ENCODE measurements around the gene PSMA3. TPM values are rescaled to one million over a fixed set of nuclear protein-coding genes. Genes with fewer than 3 reads are reported as not detected.

PSMA3 gene
- total RNA-seq, 1 donor from 2014 or later: 132 TPM

GRCh38 chr14:58278177-58278576 is 33.5 kb downstream of the PSMA3 start:
- Mint-ChIP-seq H3K4me3 (ENCODE audit: unreplicated experiment) (no peak overlapping the region), H3K27me3 (ENCODE audit: low read depth) (no peaks in the 10 kb centered on the region), H3K4me1 (ENCODE audit: low read depth) (peaks cover 61% of the 10 kb centered on the region), H3K36me3 (ENCODE audit: low read depth) (peaks cover 9% of the 10 kb centered on the region), H3K27ac (ENCODE audit: unreplicated experiment) (no peak overlapping the region), H3K9me3 (ENCODE audit: low read depth) (no peaks in the 10 kb centered on the region)
- DNase-seq (ENCODE audit: low spot score): no peak
- TF ChIP-seq, protein P1, sequence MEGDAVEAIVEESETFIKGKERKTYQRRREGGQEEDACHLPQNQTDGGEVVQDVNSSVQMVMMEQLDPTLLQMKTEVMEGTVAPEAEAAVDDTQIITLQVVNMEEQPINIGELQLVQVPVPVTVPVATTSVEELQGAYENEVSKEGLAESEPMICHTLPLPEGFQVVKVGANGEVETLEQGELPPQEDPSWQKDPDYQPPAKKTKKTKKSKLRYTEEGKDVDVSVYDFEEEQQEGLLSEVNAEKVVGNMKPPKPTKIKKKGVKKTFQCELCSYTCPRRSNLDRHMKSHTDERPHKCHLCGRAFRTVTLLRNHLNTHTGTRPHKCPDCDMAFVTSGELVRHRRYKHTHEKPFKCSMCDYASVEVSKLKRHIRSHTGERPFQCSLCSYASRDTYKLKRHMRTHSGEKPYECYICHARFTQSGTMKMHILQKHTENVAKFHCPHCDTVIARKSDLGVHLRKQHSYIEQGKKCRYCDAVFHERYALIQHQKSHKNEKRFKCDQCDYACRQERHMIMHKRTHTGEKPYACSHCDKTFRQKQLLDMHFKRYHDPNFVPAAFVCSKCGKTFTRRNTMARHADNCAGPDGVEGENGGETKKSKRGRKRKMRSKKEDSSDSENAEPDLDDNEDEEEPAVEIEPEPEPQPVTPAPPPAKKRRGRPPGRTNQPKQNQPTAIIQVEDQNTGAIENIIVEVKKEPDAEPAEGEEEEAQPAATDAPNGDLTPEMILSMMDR (IDR thresholded peaks at IDR 0.05): no peak

- Mint-ChIP-seq H3K27me3 (ENCODE audit: low read depth) (no peaks in the 10 kb centered on the region), H3K27ac (ENCODE audit: unreplicated experiment) (peak overlapping the region; percentile 95), H3K9me3 (ENCODE audit: low read depth) (no peaks in the 10 kb centered on the region), H3K36me3 (ENCODE audit: low read depth) (peaks cover 27% of the 10 kb centered on the region), H3K4me3 (ENCODE audit: unreplicated experiment) (peak overlapping the region; percentile 46), H3K4me1 (ENCODE audit: low read depth) (peaks cover 60% of the 10 kb centered on the region)
- TF ChIP-seq, protein P1 (IDR thresholded peaks at IDR 0.05): no peak
- no peak for DNase-seq (ENCODE audit: low spot score)
Measured at GRCh38 chr14:58280954-58281787, 36.5 kb downstream of the PSMA3 start.

DNA sequence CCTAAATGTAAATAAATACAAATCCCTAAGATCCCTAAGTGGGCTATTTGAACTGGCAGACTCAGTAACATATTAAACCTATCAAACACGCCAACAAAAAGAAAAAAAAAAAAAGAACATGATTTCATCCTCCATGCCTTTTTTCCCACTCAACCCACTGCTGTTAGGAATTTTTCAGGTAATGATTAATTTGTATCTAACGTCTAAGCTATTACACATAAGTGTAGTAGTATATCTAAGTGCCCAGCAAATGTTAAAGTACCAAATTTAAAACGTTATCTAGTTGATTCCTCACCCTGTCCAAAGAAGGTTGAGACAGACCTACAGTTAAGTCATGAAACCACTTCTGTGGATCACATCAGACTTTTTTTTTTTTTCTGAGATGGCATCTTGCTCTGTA is 37.3 kb downstream of the PSMA3 start:
- Mint-ChIP-seq H3K36me3 (ENCODE audit: low read depth) (peaks cover 29% of the 10 kb centered on the region), H3K9me3 (ENCODE audit: low read depth) (no peaks in the 10 kb centered on the region), H3K4me1 (ENCODE audit: low read depth) (peaks cover 53% of the 10 kb centered on the region), H3K27ac (ENCODE audit: unreplicated experiment) (peak overlapping the region; percentile 95), H3K4me3 (ENCODE audit: unreplicated experiment) (peak overlapping the region; percentile 46), H3K27me3 (ENCODE audit: low read depth) (no peaks in the 10 kb centered on the region)
- no peak for DNase-seq (ENCODE audit: low spot score)
- TF ChIP-seq, protein P1 (IDR thresholded peaks at IDR 0.05): no peak

DNA sequence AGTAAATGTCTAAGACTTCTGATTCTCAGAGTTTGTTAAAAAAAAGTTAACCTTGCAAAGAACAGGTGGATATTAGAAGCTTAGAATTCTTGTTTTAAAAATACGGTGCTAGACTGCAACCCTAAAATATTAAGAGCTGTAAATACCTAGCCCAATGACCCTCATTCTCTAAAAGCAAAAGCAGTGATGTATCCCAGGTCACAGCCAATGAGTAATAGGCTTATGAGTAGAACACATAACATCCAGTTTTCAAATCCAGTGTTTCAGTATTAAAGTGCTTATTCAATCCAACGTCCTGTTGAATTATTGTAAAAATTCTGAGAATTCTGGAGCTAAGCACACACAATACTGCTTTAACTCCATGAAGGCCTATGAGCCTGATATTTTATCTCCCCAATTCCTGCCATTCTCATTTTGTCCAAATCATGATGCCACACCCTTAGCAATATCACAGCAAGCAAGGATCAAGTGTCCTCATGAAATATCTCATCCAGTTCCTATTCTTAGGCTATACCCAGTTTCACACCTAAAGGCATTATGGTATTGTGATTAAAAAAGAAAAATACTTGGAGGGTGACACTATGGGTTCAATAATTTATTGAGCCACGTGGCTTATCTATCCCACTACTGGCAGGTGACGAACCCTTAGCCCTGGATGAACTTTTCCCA is 38.4 kb downstream of the PSMA3 start:
- DNase-seq (ENCODE audit: low spot score): no peak
- Mint-ChIP-seq H3K27ac (ENCODE audit: unreplicated experiment) (peak overlapping the region; percentile 70), H3K4me3 (ENCODE audit: unreplicated experiment) (no peak overlapping the region), H3K36me3 (ENCODE audit: low read depth) (peaks cover 34% of the 10 kb centered on the region), H3K4me1 (ENCODE audit: low read depth) (peaks cover 62% of the 10 kb centered on the region), H3K27me3 (ENCODE audit: low read depth) (no peaks in the 10 kb centered on the region), H3K9me3 (ENCODE audit: low read depth) (no peaks in the 10 kb centered on the region)
- TF ChIP-seq, protein P1 (IDR thresholded peaks at IDR 0.05): no peak

DNA sequence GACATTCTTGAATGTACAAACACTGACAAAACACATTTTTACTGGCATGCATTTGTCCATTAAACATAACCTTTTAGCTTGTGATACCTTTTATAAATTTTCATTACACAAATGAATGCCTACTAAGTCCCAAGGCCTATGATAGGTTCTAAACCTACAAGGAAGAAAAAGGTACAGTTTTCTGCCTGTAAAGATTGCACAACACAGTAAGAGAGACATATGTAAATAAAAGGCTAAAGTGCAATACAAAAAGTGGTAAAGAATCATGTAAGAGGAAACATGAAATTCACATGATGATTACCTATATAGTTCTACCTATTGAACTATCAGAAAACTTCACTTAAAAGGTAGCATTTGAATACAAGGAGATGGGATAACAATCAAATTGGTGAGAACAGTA is 39.1 kb downstream of the PSMA3 start:
- Mint-ChIP-seq H3K4me3 (ENCODE audit: unreplicated experiment) (no peak overlapping the region), H3K27ac (ENCODE audit: unreplicated experiment) (peak overlapping the region; percentile 70), H3K4me1 (ENCODE audit: low read depth) (peaks cover 68% of the 10 kb centered on the region), H3K27me3 (ENCODE audit: low read depth) (no peaks in the 10 kb centered on the region), H3K36me3 (ENCODE audit: low read depth) (peaks cover 39% of the 10 kb centered on the region), H3K9me3 (ENCODE audit: low read depth) (no peaks in the 10 kb centered on the region)
- TF ChIP-seq, protein P1 (IDR thresholded peaks at IDR 0.05): no peak
- no peak for DNase-seq (ENCODE audit: low spot score)
